Nephron progenitor cell (in vitro differentiated cells): ENCODE measurements around the gene OR6C76.
"Not testable (repeated sequence)": the region's sequence is repeated elsewhere in the genome, so short reads cannot be mapped to it uniquely, and the experiment has no call there.

Experiments used
- DNase-seq: peaks from one replicate; pipeline ENCODE4 v3.0.0; 2021
- H3K27ac Mint-ChIP-seq: 2 replicates; pipeline ENCODE4 v1.8.0; 2021; ENCODE audit warnings: mild to moderate bottlenecking, moderate library complexity, mixed read lengths
- H3K27me3 Mint-ChIP-seq: 2 replicates; pipeline ENCODE4 v1.8.0; 2021; ENCODE audit warnings: mild to moderate bottlenecking, low read depth, mixed read lengths; ENCODE audit not compliant: poor library complexity
- H3K36me3 Mint-ChIP-seq: 2 replicates; pipeline ENCODE4 v1.8.0; 2021; ENCODE audit warnings: low read depth, mixed read lengths
- H3K4me1 Mint-ChIP-seq: 2 replicates; pipeline ENCODE4 v1.8.0; 2021; ENCODE audit warnings: mixed read lengths
- H3K4me3 Mint-ChIP-seq: 2 replicates; pipeline ENCODE4 v1.8.0; 2021; ENCODE audit warnings: mild to moderate bottlenecking, moderate library complexity, mixed read lengths
- H3K9me3 Mint-ChIP-seq: 2 replicates; pipeline ENCODE4 v1.8.0; 2021; ENCODE audit warnings: mild to moderate bottlenecking, moderate library complexity, mixed read lengths
- CTCF ChIP-seq: fragments of 200-600 bp; sonication (generic); IDR thresholded peaks from 2 replicates; pipeline ENCODE4 v1.5.0; 2021; ENCODE audit warnings: antibody characterized with exemption

Gene OR6C76

DNA sequence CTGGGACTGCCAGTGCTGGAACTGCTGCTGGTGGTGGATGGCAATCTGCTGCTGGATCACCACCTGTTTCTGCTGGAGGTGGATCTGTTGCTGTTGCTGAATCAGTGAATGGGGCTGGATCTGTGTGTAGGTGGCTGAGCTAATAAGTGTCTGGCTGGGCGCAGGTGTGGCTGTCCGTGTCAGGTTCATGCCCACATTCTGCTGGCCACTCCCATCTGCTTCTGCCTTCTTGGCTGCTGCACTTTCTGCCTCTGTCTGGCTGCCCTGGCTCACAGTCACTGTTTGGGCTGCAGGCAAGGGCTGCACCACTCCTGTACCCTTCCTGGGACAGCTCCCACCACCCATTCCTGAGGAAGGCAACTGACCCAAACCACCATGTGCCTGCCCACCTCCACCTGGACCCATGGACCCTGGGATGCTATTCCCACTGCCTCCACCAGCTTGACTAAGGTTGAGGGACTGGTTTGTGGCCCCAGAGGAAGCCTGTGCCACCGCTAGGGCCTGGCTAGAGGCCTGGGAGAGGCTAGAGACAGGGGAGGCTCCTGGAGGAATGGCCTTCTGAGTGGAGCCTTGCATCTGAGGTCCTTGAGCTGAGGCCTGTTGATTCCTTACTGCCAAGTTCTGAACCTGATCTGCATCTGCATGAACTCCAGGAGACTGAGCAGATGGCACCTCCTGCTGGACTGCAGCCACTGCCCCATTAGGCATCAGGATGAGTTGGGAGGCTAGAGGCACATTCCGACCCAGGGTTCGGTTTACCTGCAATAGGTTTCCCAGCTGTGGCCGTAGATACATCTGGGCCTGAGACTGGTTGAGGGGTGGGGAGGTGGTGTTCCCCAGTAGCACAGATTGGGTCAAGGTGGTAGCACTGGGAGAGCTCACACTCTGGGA is 12.3 kb upstream of the OR6C76 start:
- peaks cover 23% of the 10 kb centered on the region for H3K9me3 Mint-ChIP-seq
- H3K27me3 Mint-ChIP-seq, H3K4me1 Mint-ChIP-seq, H3K4me3 Mint-ChIP-seq, H3K27ac Mint-ChIP-seq, DNase-seq: not testable (repeated sequence)
- H3K36me3 Mint-ChIP-seq: peaks cover 12% of the 10 kb centered on the region

- peaks cover 12% of the 10 kb centered on the region for H3K36me3 Mint-ChIP-seq
- peaks cover 23% of the 10 kb centered on the region for H3K9me3 Mint-ChIP-seq
- not testable (repeated sequence) for H3K27me3 Mint-ChIP-seq, H3K4me3 Mint-ChIP-seq, H3K4me1 Mint-ChIP-seq
- peak; percentile 10 for DNase-seq
- H3K27ac Mint-ChIP-seq: peak overlapping the region; percentile 61
These were observed 11.6 kb upstream of the OR6C76 start for GRCh38 chr12:55414396-55414823.

DNA sequence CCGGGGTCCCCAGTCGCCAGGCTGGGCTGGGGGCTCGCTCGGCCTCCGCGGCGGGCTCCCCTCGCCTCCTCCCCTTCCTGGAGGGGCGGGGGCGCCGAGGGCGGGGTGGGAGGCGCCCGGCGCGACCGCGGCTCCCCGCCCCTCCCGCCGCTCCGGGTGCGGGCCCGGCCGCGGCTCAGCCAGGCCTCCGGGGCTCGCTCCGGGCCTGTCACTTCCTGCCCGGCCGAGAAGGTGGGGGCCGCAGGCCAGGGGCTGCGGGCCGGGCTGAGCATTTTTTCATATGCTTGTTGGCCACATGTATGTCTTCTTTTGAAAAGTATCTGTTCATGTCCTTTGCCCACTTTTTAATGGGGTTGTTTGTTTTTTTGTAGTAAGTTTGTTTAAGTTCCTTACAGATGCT is 11.2 kb upstream of the OR6C76 start:
- DNase-seq, H3K4me1 Mint-ChIP-seq, H3K27me3 Mint-ChIP-seq: not testable (repeated sequence)
- H3K36me3 Mint-ChIP-seq: peaks cover 12% of the 10 kb centered on the region
- H3K4me3 Mint-ChIP-seq: peak overlapping the region; percentile 66
- H3K27ac Mint-ChIP-seq: peak overlapping the region; percentile 29
- H3K9me3 Mint-ChIP-seq: peaks cover 23% of the 10 kb centered on the region

- peaks cover 12% of the 10 kb centered on the region for H3K36me3 Mint-ChIP-seq
- H3K27me3 Mint-ChIP-seq: no peaks in the 10 kb centered on the region
- no peak overlapping the region for H3K4me3 Mint-ChIP-seq
- no peaks in the 10 kb centered on the region for H3K4me1 Mint-ChIP-seq
- H3K9me3 Mint-ChIP-seq: peaks cover 23% of the 10 kb centered on the region
- no peak overlapping the region for H3K27ac Mint-ChIP-seq
- no peak for DNase-seq
- TF ChIP-seq CTCF: no peak
These were observed 9.1 kb upstream of the OR6C76 start for GRCh38 chr12:55416961-55417360.

DNA sequence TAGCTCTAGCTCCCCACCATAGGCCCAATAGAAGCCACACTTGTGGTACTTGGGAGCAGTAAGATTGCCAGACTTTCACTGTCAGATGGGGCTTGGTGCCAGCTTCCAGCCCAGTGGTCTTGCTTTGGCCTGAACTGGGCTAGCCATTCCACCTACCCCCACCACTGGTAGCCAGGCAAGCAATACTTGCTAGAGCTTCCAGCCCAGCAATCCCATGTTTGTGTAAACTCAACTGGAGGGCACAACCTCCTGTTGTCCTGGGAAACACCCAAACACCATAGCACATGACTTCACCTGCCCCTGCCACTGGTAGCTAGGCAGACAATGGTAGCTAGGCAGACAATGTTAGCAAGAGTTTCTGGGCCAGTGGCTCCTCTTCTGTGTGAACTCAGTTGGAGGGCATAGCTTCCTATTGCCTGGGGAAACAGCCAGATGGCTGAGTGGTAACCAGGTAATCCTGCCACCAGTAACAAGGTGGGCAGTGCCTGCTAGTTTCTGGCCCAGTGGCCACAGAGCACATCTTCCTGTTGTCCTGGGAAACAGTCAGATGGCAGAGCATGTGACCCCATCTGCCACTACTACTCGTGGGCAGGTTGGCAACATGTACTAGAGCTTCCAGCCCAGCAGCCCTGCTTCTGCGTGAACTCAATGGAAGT is 5.6 kb upstream of the OR6C76 start:
- Mint-ChIP-seq H3K4me3 (no peak overlapping the region), H3K4me1 (no peaks in the 10 kb centered on the region), H3K27me3 (no peaks in the 10 kb centered on the region), H3K27ac (no peak overlapping the region), H3K9me3 (peaks cover 20% of the 10 kb centered on the region), H3K36me3 (peaks cover 12% of the 10 kb centered on the region)
- TF ChIP-seq CTCF: no peak
- no peak for DNase-seq

DNA sequence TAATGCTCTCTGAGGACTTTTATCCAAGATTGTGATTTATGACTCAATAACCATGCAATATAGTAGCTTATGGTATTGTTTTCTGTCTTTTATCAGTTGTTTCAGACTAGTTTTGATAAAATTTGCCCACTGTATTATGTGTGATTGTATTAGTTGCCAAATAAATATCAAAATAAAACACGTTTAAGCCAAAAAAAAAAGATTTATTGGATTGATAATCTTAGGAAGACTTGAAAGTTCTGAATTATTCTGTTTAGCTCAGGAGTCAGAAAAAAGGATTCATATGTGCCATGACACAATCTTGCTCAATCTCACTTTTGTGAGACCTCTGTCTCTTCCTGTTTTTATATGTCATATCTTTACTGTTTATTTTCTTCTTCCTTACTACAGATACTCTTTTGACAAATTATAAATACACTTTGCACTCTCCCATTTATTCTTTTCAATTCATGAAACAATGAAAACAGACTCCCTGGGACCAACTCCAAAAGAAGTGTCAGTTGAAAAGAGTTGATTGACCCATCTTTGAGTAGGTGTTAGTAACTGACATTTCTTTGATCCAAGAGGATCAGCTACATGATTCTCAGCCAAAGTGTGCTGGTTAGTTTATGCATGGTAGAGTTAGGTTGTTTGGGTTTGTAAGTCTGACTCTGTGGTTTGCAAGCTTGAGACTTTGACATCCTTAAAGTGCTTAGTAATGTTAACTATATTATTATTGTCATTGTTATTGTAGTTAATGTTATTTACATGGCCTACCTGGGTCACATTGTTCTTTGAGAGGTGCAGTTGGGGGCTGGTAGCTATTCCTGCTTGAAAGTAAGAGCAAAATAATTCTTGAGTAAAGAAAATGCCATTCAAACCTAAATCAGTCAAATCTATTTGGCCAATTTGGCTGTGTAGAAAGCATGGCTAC is 2.5 kb downstream of the OR6C76 start:
- H3K4me1 Mint-ChIP-seq: no peaks in the 10 kb centered on the region
- no peaks in the 10 kb centered on the region for H3K36me3 Mint-ChIP-seq
- DNase-seq: no peak
- H3K9me3 Mint-ChIP-seq: peaks cover 5% of the 10 kb centered on the region
- TF ChIP-seq CTCF: no peak
- no peak overlapping the region for H3K27ac Mint-ChIP-seq
- H3K4me3 Mint-ChIP-seq: no peak overlapping the region
- peaks cover 4% of the 10 kb centered on the region for H3K27me3 Mint-ChIP-seq

- H3K4me1 Mint-ChIP-seq, H3K4me3 Mint-ChIP-seq, H3K36me3 Mint-ChIP-seq, H3K27ac Mint-ChIP-seq, H3K27me3 Mint-ChIP-seq, DNase-seq: not testable (repeated sequence)
- H3K9me3 Mint-ChIP-seq: peaks cover 32% of the 10 kb centered on the region
These were observed 15.2 kb downstream of the OR6C76 start for GRCh38 chr12:55441233-55441632.
